Right lobe of liver (tissue), 4 donors: Measurements from ENCODE around the gene DDX46.
A peak's percentile ranks its signal among the peaks of the same experiment; 100 is the strongest.

Experiments used
- CTCF ChIP-seq, 4 donors: fragments of 200-600 bp in 3 of 4; fragments of 450-650 bp in 1 of 4; IDR thresholded peaks; one replicate each; pipeline versions ENCODE4 v1.5.1 to v1.8.0; 2016 to 2022; ENCODE audit warnings: antibody characterized with exemption in 4 of 4, mild to moderate bottlenecking in 2 of 4
- POLR2A ChIP-seq: fragments of 450-650 bp; IDR thresholded peaks from one replicate; pipeline ENCODE4 v1.6.1; 2017; ENCODE audit warnings: antibody characterized with exemption, mild to moderate bottlenecking
- donor health status: DM: no; HTN: no; CAD: no.
- donor health status: DM: no; HTN: no; CAD: no.
- donor health status: DM: no; HTN: yes; CAD: no.

- TF ChIP-seq CTCF (IDR thresholded peaks at IDR 0.05) (no peak), POLR2A (peak; percentile 79)
Measured at GRCh38 chr5:134873987-134874830, 115.6 kb downstream of the DDX46 start, which contains the start of gene TXNDC15.
